Right forelimb (tissue), 1 donor: Measurements from ENCODE around the gene FSTL3.
A peak's percentile ranks its signal among the peaks of the same experiment; 100 is the strongest.
"Not testable (repeated sequence)": the region's sequence is repeated elsewhere in the genome, so short reads cannot be mapped to it uniquely, and the experiment has no call there.

Source experiments
- DNase-seq: peaks from one replicate; pipeline ENCODE4 v3.0.0-alpha.2; 2018

Gene FSTL3

DNA sequence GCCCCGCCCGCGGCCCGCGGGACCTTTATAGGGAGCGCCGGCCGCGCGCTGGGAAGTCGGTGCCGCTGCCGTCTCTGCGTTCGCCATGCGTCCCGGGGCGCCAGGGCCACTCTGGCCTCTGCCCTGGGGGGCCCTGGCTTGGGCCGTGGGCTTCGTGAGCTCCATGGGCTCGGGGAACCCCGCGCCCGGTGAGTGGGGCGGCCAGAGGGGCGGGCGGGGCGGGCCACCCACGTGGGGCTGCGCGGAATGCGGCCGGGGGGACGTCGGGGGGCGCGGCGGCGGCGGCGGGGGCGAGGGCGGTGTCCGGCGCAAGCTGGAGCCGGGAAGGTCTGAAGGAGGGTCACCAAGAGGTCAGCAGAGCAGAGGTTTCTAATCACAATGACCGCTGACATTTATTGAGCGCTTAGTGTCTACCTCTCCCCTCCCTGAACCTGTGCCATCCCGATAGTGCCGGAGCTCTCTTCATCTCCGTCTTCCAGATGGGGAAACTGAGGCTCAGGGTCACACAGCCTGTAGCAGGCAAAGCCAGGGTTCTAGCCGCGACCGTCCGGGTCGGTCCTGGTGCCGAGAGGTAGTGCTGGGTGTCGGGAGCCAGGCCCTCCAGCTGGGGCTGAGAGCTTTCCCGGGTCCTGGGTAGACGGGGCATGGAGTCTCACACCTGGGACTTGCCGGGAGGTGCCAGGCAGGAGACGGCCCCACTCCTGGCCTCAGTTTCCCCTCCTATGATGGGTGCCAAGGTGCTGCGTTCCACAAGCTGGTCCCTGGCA is at the start of gene FSTL3:
TSS of gene FSTL3 (plus strand) at position 54 of the 767 bp plus-strand sequence. CDS start at position 86, 32 bp downstream.
- DNase-seq, result no peak

DNA sequence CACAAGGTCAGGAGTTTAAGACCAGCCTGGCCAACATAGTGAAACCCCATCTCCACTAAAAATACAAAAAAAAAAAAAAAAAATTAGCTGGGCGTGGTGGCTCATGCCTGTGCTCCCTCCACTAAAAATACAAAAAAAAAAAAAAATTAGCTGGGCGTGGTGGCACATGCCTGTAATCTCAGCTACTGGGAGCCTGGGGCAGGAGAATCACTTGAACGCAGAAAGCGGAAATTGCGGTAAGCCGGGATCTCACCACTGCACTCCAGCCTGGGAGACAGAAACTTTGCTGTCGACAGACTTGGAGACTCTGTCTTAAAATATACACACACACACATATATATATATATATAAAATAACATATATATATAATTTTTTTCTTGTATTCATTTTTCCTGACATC is 49.6 kb upstream of the FSTL3 start:
- DNase-seq, result not testable (repeated sequence)

GRCh38 chr19:628168-628567 is 48.0 kb upstream of the FSTL3 start:
- no peak for DNase-seq

DNA sequence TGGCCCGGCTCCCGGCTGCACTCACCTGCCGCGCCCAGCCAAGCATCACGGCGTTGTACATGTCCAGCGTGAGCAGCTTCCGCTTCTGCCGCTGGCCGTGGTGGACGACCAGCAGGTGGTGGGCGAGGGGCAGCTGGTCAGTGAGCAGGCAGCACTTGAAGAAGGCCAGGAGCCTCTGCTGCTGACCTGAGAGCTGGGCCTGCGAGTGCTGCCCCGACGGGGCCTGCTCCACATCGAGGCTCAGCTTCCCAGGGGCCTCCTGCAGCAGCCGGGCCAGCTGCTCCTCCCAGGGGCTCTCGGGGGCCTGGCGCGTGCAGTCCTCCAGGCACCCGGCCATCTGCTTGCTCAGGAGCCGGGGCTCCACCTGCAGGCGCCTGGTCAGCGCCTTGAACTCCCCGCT is 46.7 kb upstream of the FSTL3 start:
- DNase-seq, result not testable (repeated sequence)

- no peak for DNase-seq
Observed at GRCh38 chr19:629961-630714, 46.1 kb upstream of the FSTL3 start.

GRCh38 chr19:632579-633067 is 43.6 kb upstream of the FSTL3 start:
- no peak for DNase-seq

GRCh38 chr19:633068-633785 is 43.0 kb upstream of the FSTL3 start, which contains the start of gene POLRMT:
TSS of gene POLRMT (minus strand) at chr19:633537. CDS start at chr19:633512, 25 bp downstream.
- peak; percentile 98 for DNase-seq

DNA sequence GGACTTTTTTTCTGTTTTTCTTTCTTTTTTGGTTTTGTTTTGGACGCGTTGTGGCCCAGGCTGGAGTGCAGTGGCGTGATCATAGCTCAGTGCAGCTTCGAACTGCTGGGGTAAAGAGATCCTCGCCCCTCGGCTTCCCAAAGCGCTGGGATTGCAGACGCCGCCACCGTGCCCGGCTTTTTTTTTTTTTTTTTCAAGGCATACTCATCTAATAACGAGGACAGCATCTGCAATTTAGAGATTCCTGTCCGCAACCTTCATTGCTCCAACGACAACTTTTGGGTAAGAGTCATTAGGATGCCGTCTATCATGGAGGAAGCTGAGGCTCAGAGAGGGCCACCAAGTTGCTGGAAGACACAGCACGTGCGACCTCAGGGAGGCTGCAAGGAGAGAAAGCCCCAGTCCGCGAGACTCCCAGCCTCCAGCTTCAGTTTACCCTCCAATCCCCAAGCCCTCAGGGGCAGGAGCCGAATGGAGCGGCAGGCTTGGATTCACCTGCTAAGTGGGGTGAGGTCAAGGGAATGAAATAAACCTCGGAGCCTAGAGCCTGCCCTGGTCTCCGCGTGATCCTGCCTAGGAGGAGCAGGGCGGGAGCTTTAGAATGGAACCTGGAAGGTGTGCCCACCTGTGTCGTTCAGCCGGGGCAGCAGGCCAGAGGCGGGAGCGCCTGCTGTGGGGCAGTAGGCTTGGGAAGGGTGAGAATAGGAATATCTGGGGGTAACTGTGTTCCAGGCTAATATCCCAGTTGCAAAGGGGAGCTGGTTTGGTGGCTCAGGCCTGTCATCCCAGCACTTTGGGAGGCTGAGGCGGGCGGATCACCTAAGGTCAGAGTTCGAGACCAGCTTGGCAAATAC is 42.2 kb upstream of the FSTL3 start:
- no peak for DNase-seq

- DNase-seq, result no peak
Observed at GRCh38 chr19:634975-635652, 41.1 kb upstream of the FSTL3 start.

GRCh38 chr19:638906-639252 is 37.3 kb upstream of the FSTL3 start:
- DNase-seq, result no peak

DNA sequence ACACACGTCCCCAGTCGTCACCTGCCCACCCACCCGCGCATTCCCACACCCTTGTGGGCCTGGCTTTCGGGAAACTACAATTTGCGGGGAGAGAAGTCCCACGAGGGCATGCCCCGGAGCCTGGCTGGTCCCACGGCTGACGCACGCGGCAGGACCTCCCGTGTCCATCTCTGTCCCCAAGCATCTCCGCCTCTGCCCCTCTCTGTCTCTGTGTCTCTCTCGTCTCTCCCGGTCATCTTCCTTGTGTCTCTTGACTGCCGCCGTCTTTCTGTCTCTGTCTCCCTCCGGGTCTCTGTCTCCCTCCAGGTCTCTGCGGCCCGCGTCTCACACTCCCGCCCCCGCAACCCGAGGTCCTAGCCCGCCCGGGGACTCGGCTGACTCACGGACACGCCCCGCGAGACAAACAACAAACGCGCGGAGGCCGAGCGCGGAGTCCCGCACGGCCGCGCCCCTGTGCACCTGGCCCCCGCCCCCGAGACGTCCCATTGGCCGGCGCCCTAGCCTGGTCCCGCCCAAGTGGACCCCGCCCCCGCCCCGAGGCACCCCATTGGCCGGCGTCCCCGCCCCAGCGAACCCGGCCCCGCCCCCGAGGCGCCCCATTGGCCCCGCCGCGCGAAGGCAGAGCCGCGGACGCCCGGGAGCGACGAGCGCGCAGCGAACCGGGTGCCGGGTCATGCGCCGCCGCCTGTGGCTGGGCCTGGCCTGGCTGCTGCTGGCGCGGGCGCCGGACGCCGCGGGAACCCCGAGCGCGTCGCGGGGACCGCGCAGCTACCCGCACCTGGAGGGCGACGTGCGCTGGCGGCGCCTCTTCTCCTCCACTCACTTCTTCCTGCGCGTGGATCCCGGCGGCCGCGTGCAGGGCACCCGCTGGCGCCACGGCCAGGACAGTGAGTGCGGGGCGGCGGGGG is 36.7 kb upstream of the FSTL3 start, which contains the start of gene FGF22:
TSS of gene FGF22 (plus strand) at position 627 of the 908 bp plus-strand sequence. CDS start at position 674, 47 bp downstream.
- peak; percentile 94 for DNase-seq

- DNase-seq, result no peak
Observed at GRCh38 chr19:640161-640558, 36.0 kb upstream of the FSTL3 start.

DNA sequence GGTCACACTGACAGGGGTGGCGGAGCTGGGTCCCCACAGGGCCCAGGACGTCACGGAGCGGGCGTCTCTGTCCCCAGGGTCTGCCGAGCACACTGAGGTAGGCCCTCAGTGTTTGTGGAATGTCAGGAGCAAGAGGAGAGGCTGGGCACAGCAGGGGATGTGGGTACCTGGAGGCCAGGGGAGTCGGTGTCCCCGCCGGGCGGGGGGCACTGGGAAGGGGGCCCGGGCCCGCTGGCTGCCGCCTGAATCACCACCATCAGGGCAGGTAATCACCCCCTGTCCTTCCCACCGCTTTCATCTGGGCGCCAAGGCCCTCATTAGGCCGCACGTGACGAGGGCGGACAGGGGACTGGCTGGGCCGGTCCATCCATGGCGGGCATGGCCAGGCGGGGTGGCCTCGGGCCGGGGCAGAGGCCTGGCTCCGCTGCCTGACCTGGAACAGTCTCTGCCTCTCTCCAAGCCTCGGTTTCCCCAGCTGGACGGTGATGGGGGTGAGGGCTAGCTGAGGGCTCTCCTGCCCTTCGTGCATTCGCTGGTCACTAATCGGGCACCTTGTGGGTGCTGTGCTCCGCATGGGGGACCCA is 35.5 kb upstream of the FSTL3 start:
- no peak for DNase-seq

GRCh38 chr19:641702-642101 is 34.5 kb upstream of the FSTL3 start:
- no peak for DNase-seq

DNA sequence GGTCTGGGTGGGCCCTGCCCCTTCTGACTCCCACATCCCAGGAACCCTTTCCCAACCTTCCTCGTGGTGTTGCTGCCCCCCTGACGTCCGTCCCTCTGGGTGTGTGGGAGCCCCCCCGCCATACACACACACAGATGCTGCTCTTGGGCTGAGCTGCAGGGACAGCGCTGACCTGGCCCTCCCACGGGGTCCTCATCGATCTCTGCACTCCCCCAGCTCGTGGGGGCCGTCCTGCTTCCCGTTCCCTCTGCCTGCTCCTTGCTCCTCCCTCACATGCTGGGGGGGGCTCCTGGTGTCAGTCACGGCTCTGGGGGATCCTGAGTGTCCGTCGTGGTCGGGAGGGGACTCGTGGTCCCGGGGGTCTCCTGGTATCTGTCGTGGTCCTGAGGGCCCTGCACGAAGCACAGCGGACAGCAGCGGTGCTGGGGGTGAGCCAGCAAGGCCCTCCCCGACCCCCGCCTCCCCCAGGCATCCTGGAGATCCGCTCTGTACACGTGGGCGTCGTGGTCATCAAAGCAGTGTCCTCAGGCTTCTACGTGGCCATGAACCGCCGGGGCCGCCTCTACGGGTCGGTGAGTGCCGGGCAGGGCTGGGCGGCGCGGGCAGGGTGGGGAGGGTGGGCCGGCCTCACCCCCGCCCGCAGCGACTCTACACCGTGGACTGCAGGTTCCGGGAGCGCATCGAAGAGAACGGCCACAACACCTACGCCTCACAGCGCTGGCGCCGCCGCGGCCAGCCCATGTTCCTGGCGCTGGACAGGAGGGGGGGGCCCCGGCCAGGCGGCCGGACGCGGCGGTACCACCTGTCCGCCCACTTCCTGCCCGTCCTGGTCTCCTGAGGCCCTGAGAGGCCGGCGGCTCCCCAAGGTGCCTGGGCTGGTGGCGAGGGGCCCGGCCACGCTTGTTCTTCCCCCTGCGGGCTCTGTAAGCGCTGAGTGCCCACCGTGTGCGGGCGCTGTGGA is 33.1 kb upstream of the FSTL3 start:
- no peak for DNase-seq

DNA sequence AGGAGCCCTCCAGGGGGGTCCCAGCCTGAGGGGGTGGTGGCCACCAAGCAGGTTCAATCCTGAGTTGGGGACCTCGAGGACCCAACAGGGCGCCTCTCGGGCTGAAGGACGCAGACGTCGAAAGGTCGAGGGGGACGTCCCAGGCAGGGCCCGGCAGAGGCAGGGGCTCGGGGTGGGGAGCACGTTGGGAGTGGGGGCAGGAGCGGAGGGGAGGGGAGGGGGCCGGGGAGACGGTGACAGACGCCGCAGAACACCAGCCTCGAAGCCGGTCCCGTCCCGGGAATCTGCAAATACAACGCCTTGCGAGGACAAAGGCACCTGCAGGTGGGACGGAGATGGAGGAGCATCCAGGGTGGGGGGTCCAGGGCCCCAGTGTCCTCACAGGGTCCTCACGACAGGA is 32.5 kb upstream of the FSTL3 start:
- DNase-seq, result no peak

DNA sequence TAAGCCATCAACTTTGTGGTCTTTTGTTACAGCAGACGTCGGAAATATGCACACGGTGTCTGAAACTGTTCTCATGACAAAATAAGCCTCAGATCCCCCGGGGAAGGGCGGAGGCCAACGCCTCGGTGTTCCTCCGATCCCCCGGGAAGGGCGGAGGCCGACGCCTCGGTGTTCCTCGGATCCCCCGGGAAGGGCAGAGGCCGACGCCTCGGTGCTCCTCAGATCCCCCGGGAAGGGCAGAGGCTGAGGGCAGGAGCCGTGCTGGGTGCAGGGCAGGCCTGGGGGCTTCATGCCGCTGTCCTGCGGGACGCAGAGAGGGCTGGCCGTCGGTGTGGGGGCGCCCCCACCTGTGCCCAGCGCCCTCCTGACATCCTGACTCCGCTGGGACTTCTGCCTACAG is 31.8 kb upstream of the FSTL3 start:
- no peak for DNase-seq

- no peak for DNase-seq
Observed at GRCh38 chr19:644789-645188, 31.4 kb upstream of the FSTL3 start.
